HG03095 (cell line): Measurements from ENCODE around the gene SIK2.
"Not testable (repeated sequence)": the region's sequence is repeated elsewhere in the genome, so short reads cannot be mapped to it uniquely, and the experiment has no call there.

ENCODE experiments used
- ATAC-seq: cut with Tn5 transposase; IDR thresholded peaks from one replicate; pipeline ENCODE4 v1.9.1; 2021; ENCODE audit warnings: moderate library complexity; ENCODE audit not compliant: unreplicated experiment

Gene SIK2

GRCh38 chr11:111748035-111748804 lies 146.0 kb downstream of the SIK2 start:
- ATAC-seq = no peak

GRCh38 chr11:111749646-111750045 lies 147.4 kb downstream of the SIK2 start:
- no peak for ATAC-seq

- ATAC-seq = no peak
Observed at GRCh38 chr11:111756097-111756496, 153.8 kb downstream of the SIK2 start.

GRCh38 chr11:111759376-111759775 lies 157.1 kb downstream of the SIK2 start:
- no peak for ATAC-seq

- ATAC-seq = no peak
Observed at GRCh38 chr11:111759778-111760407, 157.6 kb downstream of the SIK2 start.

GRCh38 chr11:111761036-111761435 lies 158.8 kb downstream of the SIK2 start:
- ATAC-seq = no peak

- no peak for ATAC-seq
Observed at GRCh38 chr11:111762526-111762925, 160.3 kb downstream of the SIK2 start.

GRCh38 chr11:111762981-111763643 lies 160.9 kb downstream of the SIK2 start:
- ATAC-seq = no peak

- no peak for ATAC-seq
Observed at GRCh38 chr11:111764621-111765020, 162.4 kb downstream of the SIK2 start.

GRCh38 chr11:111765320-111765983 lies 163.2 kb downstream of the SIK2 start:
- peak; percentile 35 for ATAC-seq

- ATAC-seq = peak; percentile 93
Observed at GRCh38 chr11:111765984-111766833, 164.0 kb downstream of the SIK2 start, which contains the start of gene PPP2R1B. Gene PPP2R1B (minus strand): TSS chr11:111766389. CDS start chr11:111766361, 28 bp downstream.

GRCh38 chr11:111766834-111767142 lies 164.5 kb downstream of the SIK2 start:
- no peak for ATAC-seq

GRCh38 chr11:111770581-111771134 lies 168.4 kb downstream of the SIK2 start:
- no peak for ATAC-seq

GRCh38 chr11:111771205-111771604 lies 169.0 kb downstream of the SIK2 start:
- ATAC-seq = not testable (repeated sequence)

GRCh38 chr11:111772535-111772934 lies 170.3 kb downstream of the SIK2 start:
- ATAC-seq = no peak

GRCh38 chr11:111774955-111775710 lies 172.9 kb downstream of the SIK2 start:
- ATAC-seq = no peak

GRCh38 chr11:111776398-111777093 lies 174.3 kb downstream of the SIK2 start:
- peak; percentile 96 for ATAC-seq

- ATAC-seq = no peak
Observed at GRCh38 chr11:111777094-111778046, 175.1 kb downstream of the SIK2 start.
